H1 (cell line): Measurements from ENCODE around the gene EPHA3.

ENCODE experiments used
- CTCF ChIP-seq, 3 experiments: IDR thresholded peaks; 1 replicate in 2 of 3; 2 replicates in 1 of 3; pipeline versions ENCODE4 v1.5.1 to v1.6.1; 2011; ENCODE audit warnings: low read length in 3 of 3, mild to moderate bottlenecking in 3 of 3, inconsistent platforms in 2 of 3, low read depth in 1 of 3, moderate library complexity in 1 of 3; ENCODE audit not compliant: insufficient read depth in 1 of 3; ENCODE audit errors: control extremely low read depth in 1 of 3
- EZH2 ChIP-seq: fragments of 200-600 bp; sonication (generic); IDR thresholded peaks from 2 replicates; pipeline ENCODE4 v1.7.1; 2012; ENCODE audit warnings: low read depth, mild to moderate bottlenecking, moderate library complexity, low read length, inconsistent platforms; ENCODE audit not compliant: severe bottlenecking
- GTF2F1 ChIP-seq: IDR thresholded peaks from 2 replicates; pipeline ENCODE4 v1.6.1; 2012; ENCODE audit warnings: low read depth, low read length, improper control_type of control experiment, borderline replicate concordance
- HDAC2 ChIP-seq, 2 experiments: fragments of 300-600 bp in 1 of 2; sonication (generic) in 1 of 2; IDR thresholded peaks; 2 replicates each; pipeline ENCODE4 v1.6.1; 2011 to 2012; ENCODE audit warnings: low read depth in 2 of 2, low read length in 2 of 2, mild to moderate bottlenecking in 2 of 2, moderate library complexity in 2 of 2, borderline replicate concordance in 1 of 2, inconsistent platforms in 1 of 2
- POLR2A ChIP-seq, 2 experiments: IDR thresholded peaks; 1 replicate in 1 of 2; 2 replicates in 1 of 2; pipeline ENCODE4 v1.6.1; 2011; ENCODE audit warnings: low read depth in 2 of 2, low read length in 2 of 2, mild to moderate bottlenecking in 2 of 2; ENCODE audit errors: control extremely low read depth in 1 of 2
- TBP ChIP-seq: IDR thresholded peaks from 2 replicates; pipeline ENCODE4 v1.6.1; 2011; ENCODE audit warnings: low read depth, low read length, improper control_type of control experiment
- USF2 ChIP-seq: IDR thresholded peaks from 2 replicates; pipeline ENCODE4 v1.6.1; 2011; ENCODE audit warnings: low read length, improper control_type of control experiment

- TF ChIP-seq EZH2 (no peak), USF2 (no peak), POLR2A (IDR thresholded peaks at IDR 0.05; ENCODE audit: control extremely low read depth in 1 of 2, low read depth in 2 of 2, low read length in 2 of 2) (no peak), CTCF (IDR thresholded peaks at IDR 0.05; ENCODE audit: control extremely low read depth in 1 of 3, insufficient read depth in 1 of 3, low read depth in 1 of 3, low read length in 3 of 3) (no peak), HDAC2 (IDR thresholded peaks at IDR 0.05; ENCODE audit: borderline replicate concordance in 1 of 2, low read depth in 2 of 2, low read length in 2 of 2) (no peak), TBP (no peak), GTF2F1 (no peak)
Observed at GRCh38 chr3:89061259-89061658, 46.2 kb upstream of the EPHA3 start.
